HepG2 (cell line): ENCODE data around the gene DEFB113.
"Not testable (repeated sequence)": the region's sequence is repeated elsewhere in the genome, so short reads cannot be mapped to it uniquely, and the experiment has no call there.

Source experiments
- BRF2 ChIP-seq: sonication (generic); formaldehyde crosslinking; IDR thresholded peaks from 2 replicates; pipeline ENCODE4 v1.8.1; 2022; ENCODE audit warnings: mild to moderate bottlenecking, missing genetic modification reagents
- HNF4A ChIP-seq: sonication (generic); formaldehyde crosslinking; IDR thresholded peaks from 2 replicates; pipeline ENCODE4 v1.4.0; 2020; ENCODE audit warnings: missing genetic modification reagents
- NFE2L2 ChIP-seq: fragments of 150-350 bp; IDR thresholded peaks from 2 replicates; pipeline ENCODE4 v1.6.1; 2014; ENCODE audit warnings: low read length
- RELA ChIP-seq: sonication (generic); formaldehyde crosslinking; IDR thresholded peaks from 2 replicates; pipeline ENCODE4 v1.4.0; 2020; ENCODE audit warnings: missing genetic modification reagents
- ZMYM2 ChIP-seq: sonication (generic); formaldehyde crosslinking; IDR thresholded peaks from 2 replicates; pipeline ENCODE4 v1.8.0; 2022; ENCODE audit warnings: mild to moderate bottlenecking, missing genetic modification reagents
- ZNF160 ChIP-seq: sonication (generic); formaldehyde crosslinking; IDR thresholded peaks from 2 replicates; pipeline ENCODE4 v1.8.0; 2022; ENCODE audit warnings: mild to moderate bottlenecking, inconsistent platforms, missing genetic modification reagents
- ZNF282 ChIP-seq: fragments of 450-650 bp; IDR thresholded peaks from 2 replicates; pipeline ENCODE4 v1.6.1; 2018; ENCODE audit not compliant: partially characterized antibody
- ZNF777 ChIP-seq: sonication (generic); formaldehyde crosslinking; IDR thresholded peaks from 2 replicates; pipeline ENCODE4 v1.4.0; 2020; ENCODE audit warnings: missing genetic modification reagents

- not testable (repeated sequence) for TF ChIP-seq ZNF160 (CRISPR knock-in tag); ZMYM2; BRF2 (CRISPR knock-in tag); HNF4A (CRISPR knock-in tag); NFE2L2; ZNF777 (CRISPR knock-in tag); RELA; ZNF282
These were observed 25.4 kb downstream of the DEFB113 start for GRCh38 chr6:49944068-49944467.
